Femur (tissue), 1 donor: Measurements from ENCODE around the gene ARMC5.
A peak's percentile ranks its signal among the peaks of the same experiment; 100 is the strongest.
"Not testable (repeated sequence)": the region's sequence is repeated elsewhere in the genome, so short reads cannot be mapped to it uniquely, and the experiment has no call there.

ENCODE experiments used
- DNase-seq: peaks from one replicate; pipeline ENCODE4 v3.0.0-alpha.2; 2017

Gene ARMC5

GRCh38 chr16:31478956-31479355 is 19.7 kb downstream of the ARMC5 start:
- DNase-seq, result no peak

GRCh38 chr16:31479751-31480150 is 20.4 kb downstream of the ARMC5 start:
- DNase-seq, result no peak

- DNase-seq, result peak; percentile 57
Measured at GRCh38 chr16:31480851-31481536, 21.7 kb downstream of the ARMC5 start.

- no peak for DNase-seq
Measured at GRCh38 chr16:31483081-31483480, 23.8 kb downstream of the ARMC5 start, which contains the start of gene SLC5A2. Gene SLC5A2, plus strand, starts transcription at chr16:31483123. Its CDS starts 14 bp downstream, at chr16:31483137.

GRCh38 chr16:31484048-31484447 is 24.7 kb downstream of the ARMC5 start:
- DNase-seq, result not testable (repeated sequence)

GRCh38 chr16:31484491-31485171 is 25.3 kb downstream of the ARMC5 start:
- DNase-seq, result no peak

- no peak for DNase-seq
Measured at GRCh38 chr16:31485571-31485970, 26.3 kb downstream of the ARMC5 start.

GRCh38 chr16:31486045-31486444 is 26.7 kb downstream of the ARMC5 start:
- DNase-seq, result peak; percentile 74

- DNase-seq, result no peak
Measured at GRCh38 chr16:31487071-31487719, 27.9 kb downstream of the ARMC5 start.

GRCh38 chr16:31487720-31488467 is 28.6 kb downstream of the ARMC5 start:
- DNase-seq, result peak; percentile 72

GRCh38 chr16:31488468-31489297 is 29.4 kb downstream of the ARMC5 start:
- no peak for DNase-seq

- no peak for DNase-seq
Measured at GRCh38 chr16:31489298-31489564, 29.9 kb downstream of the ARMC5 start.

- DNase-seq, result no peak
Measured at GRCh38 chr16:31489616-31490584, 30.6 kb downstream of the ARMC5 start.

- DNase-seq, result no peak
Measured at GRCh38 chr16:31491778-31492418, 32.6 kb downstream of the ARMC5 start.

GRCh38 chr16:31493506-31494125 is 34.3 kb downstream of the ARMC5 start:
- no peak for DNase-seq

GRCh38 chr16:31496670-31497069 is 37.4 kb downstream of the ARMC5 start:
- no peak for DNase-seq

- DNase-seq, result no peak
Measured at GRCh38 chr16:31498493-31498892, 39.2 kb downstream of the ARMC5 start.

GRCh38 chr16:31499928-31500327 is 40.6 kb downstream of the ARMC5 start:
- DNase-seq, result no peak

- no peak for DNase-seq
Measured at GRCh38 chr16:31501226-31501965, 42.1 kb downstream of the ARMC5 start.

- DNase-seq, result no peak
Measured at GRCh38 chr16:31501966-31502348, 42.7 kb downstream of the ARMC5 start.
